ENCODE data around the gene TMED10. TPM values are rescaled to one million over a fixed set of nuclear protein-coding genes. Genes with fewer than 3 reads are reported as not detected.

TMED10 gene
- total and polyA plus RNA-seq, 2 of the 13 experiments (the other 11 are each of a cell fraction or from before 2014, with no cell fraction given), result 311 to 377 TPM

GRCh38 chr14:75176142-75176820 is at the start of gene TMED10 (continued):
- TF ChIP-seq ZBTB37 (CRISPR knock-in tag; IDR thresholded peaks at IDR 0.05) (no peak), PREB (CRISPR knock-in tag; IDR thresholded peaks at IDR 0.05) (no peak), ZNF160 (CRISPR knock-in tag; IDR thresholded peaks at IDR 0.05) (peak; percentile 77; the same call in 1 of the 2 replicates), CAMTA2 (CRISPR knock-in tag; IDR thresholded peaks at IDR 0.05; ENCODE audit: borderline replicate concordance) (peak; percentile 79; the same call in 1 of the 2 replicates), HDAC1 (CRISPR knock-in tag; IDR thresholded peaks at IDR 0.05) (peak; percentile 78), KDM1A (CRISPR knock-in tag; IDR thresholded peaks at IDR 0.05) (no peak), ZNF225 (CRISPR knock-in tag; IDR thresholded peaks at IDR 0.05) (peak; percentile 86; the same call in 1 of the 2 replicates), ZNF766 (CRISPR knock-in tag; IDR thresholded peaks at IDR 0.05; ENCODE audit: borderline replicate concordance) (peak; percentile 53; the same call in 1 of the 2 replicates), HIC2 (CRISPR knock-in tag; IDR thresholded peaks at IDR 0.05; ENCODE audit: low read depth) (no peak), GABPA (IDR thresholded peaks at IDR 0.05; ENCODE audit: low read depth, low read length) (peak; percentile 81), GABPA (CRISPR knock-in tag; IDR thresholded peaks at IDR 0.05; ENCODE audit: low read depth) (peak; percentile 99), TSC22D2 (CRISPR knock-in tag; IDR thresholded peaks at IDR 0.05; ENCODE audit: borderline replicate concordance) (peak; percentile 63; the same call in 1 of the 2 replicates), CHD4 (IDR thresholded peaks at IDR 0.05; ENCODE audit: borderline replicate concordance, low read length) (no peak), ZNF281 (CRISPR knock-in tag; IDR thresholded peaks at IDR 0.05; ENCODE audit: borderline replicate concordance) (peak; percentile 42; the same call in 1 of the 2 replicates), AKNA (CRISPR knock-in tag; IDR thresholded peaks at IDR 0.05; ENCODE audit: borderline replicate concordance) (peak; percentile 70; the same call in 1 of the 2 replicates)
